HepG2 (cell line): ENCODE data around the gene FAM89B. TPM values are rescaled to one million over a fixed set of nuclear protein-coding genes. Genes with fewer than 3 reads are reported as not detected.

ENCODE experiments used
- EED ChIP-seq: sonication (generic); formaldehyde crosslinking; IDR thresholded peaks from 2 replicates; pipeline ENCODE4 v1.5.0; 2020; ENCODE audit warnings: mild to moderate bottlenecking, missing genetic modification reagents
- GTF3A ChIP-seq: sonication (generic); formaldehyde crosslinking; conservative IDR thresholded peaks from 2 replicates; pipeline ENCODE4 v1.4.0; 2020; ENCODE audit warnings: mild to moderate bottlenecking, missing genetic modification reagents
- GZF1 ChIP-seq: sonication (generic); formaldehyde crosslinking; IDR thresholded peaks from 2 replicates; pipeline ENCODE4 v1.5.1; 2020; ENCODE audit warnings: mild to moderate bottlenecking, missing genetic modification reagents
- KLF15 ChIP-seq: sonication (generic); formaldehyde crosslinking; IDR thresholded peaks from 2 replicates; pipeline ENCODE4 v1.8.1; 2023; ENCODE audit warnings: borderline replicate concordance, mild to moderate bottlenecking, inconsistent platforms, missing genetic modification reagents, mixed read lengths
- MIXL1 ChIP-seq: IDR thresholded peaks from 2 replicates; pipeline ENCODE4 v1.6.1; 2016
- RXRA ChIP-seq: sonication (generic); formaldehyde crosslinking; IDR thresholded peaks from 2 replicates; pipeline ENCODE4 v1.5.1; 2020; ENCODE audit warnings: missing genetic modification reagents
- ZNF264 ChIP-seq: sonication (generic); formaldehyde crosslinking; IDR thresholded peaks from 2 replicates; pipeline ENCODE4 v1.4.0; 2020; ENCODE audit warnings: missing genetic modification reagents
- ZNF549 ChIP-seq: sonication (generic); formaldehyde crosslinking; IDR thresholded peaks from 2 replicates; pipeline ENCODE4 v1.5.0; 2020; ENCODE audit warnings: missing genetic modification reagents
- ZSCAN12 ChIP-seq: sonication (generic); formaldehyde crosslinking; IDR thresholded peaks from 2 replicates; pipeline ENCODE4 v1.9.0; 2021; ENCODE audit warnings: mild to moderate bottlenecking, missing genetic modification reagents
- polyA plus RNA-seq, 8 experiments: library from polyadenylated mRNA; depleted of rRNA in 3 of 8; stranded (reverse) in 7 of 8; unstranded in 1 of 8; fragments of >200 nt; fragmentation: Illumina TruSeq in 4 of 8; extraction: Trizol in 4 of 8; gene quantifications; 2 replicates each; pipeline versions ENCODE4 v1.2.1 to v1.2.3, GENCODE V29; 2011 to 2016; ENCODE audit warnings: low read depth in 4 of 8, missing spikeins in 1 of 8, mixed read lengths in 1 of 8; ENCODE audit not compliant: insufficient read depth in 1 of 8
- total RNA-seq, 5 experiments: library from RNA; depleted of rRNA; stranded (reverse); fragments of >200 nt; fragmentation: Illumina TruSeq; extraction: Trizol; gene quantifications; 2 replicates each; pipeline ENCODE4 v1.2.3, GENCODE V29; 2016; ENCODE audit warnings: low read depth in 1 of 5
- TF ChIP-seq, protein P1 (sequence below): sonication (generic); formaldehyde crosslinking; IDR thresholded peaks from 2 replicates; pipeline ENCODE4 v1.8.1; 2023; ENCODE audit warnings: mild to moderate bottlenecking, missing genetic modification reagents
- TF ChIP-seq, protein P2 (sequence below): sonication (generic); formaldehyde crosslinking; IDR thresholded peaks from 2 replicates; pipeline ENCODE4 v1.8.1; 2023; ENCODE audit warnings: mild to moderate bottlenecking, inconsistent platforms, moderate library complexity, missing genetic modification reagents, borderline replicate concordance
- TF ChIP-seq, protein P3 (sequence below): sonication (generic); formaldehyde crosslinking; IDR thresholded peaks from 2 replicates; pipeline ENCODE4 v1.5.0; 2020; ENCODE audit warnings: missing genetic modification reagents, mild to moderate bottlenecking, borderline replicate concordance
- TF ChIP-seq, protein P4 (sequence below): sonication (generic); formaldehyde crosslinking; IDR thresholded peaks from 2 replicates; pipeline ENCODE4 v1.5.0; 2020; ENCODE audit warnings: mild to moderate bottlenecking, missing genetic modification reagents

Gene FAM89B
- total and polyA plus RNA-seq, 2 of the 13 experiments (the other 11 are each of a cell fraction or from before 2014, with no cell fraction given), result 5.7 to 8.0 TPM

DNA sequence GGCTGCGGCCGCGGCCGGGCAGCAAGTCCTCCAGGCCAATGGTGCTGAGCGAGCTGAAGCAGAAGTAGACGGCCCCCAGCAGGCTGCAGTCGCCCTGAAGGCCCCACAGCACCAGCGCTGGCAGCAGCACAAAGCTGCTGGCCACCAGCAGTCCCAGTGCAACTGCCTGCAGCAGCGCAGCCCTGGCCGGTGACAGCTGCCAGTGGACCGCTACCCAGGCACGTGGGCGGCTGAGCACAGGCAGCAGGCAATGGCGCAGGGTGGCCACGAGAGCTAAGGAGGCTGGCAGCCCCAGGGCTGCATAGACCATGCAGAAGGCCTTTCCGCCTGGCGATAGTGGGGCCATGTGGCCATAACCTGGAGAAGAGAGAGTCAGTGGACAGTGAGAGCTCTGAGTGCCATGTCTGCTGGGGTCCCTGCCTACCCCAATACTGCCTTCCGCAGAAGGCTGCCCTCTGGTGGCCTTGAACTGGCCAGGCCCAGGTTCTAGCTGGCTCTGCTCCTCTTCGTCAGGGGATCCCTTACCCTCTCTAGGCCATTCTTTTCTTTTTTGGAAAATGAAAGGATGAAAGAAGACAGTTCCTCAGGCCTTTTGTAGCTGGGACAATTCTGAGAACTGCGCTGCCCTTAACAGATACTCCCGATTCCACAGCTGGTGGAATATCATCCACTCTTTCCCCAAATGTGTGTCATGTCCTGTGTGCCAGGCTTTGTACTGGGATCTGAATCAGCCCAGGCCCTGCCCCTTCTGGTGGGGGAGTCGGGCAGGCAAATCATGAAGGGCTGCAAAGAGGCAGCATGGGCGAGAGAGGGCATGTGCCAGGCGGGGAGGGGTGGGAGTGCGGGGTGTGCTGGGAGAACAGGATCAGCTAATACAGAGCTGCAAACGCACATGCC, 21.4 kb downstream of the FAM89B start (continued):
- TF ChIP-seq KLF15 (CRISPR knock-in tag), result no peak
- TF ChIP-seq GZF1 (CRISPR knock-in tag), result no peak
- TF ChIP-seq ZSCAN12 (CRISPR knock-in tag), result no peak
- no peak for TF ChIP-seq EED (CRISPR knock-in tag)
- no peak for TF ChIP-seq GTF3A
- TF ChIP-seq, protein P1, sequence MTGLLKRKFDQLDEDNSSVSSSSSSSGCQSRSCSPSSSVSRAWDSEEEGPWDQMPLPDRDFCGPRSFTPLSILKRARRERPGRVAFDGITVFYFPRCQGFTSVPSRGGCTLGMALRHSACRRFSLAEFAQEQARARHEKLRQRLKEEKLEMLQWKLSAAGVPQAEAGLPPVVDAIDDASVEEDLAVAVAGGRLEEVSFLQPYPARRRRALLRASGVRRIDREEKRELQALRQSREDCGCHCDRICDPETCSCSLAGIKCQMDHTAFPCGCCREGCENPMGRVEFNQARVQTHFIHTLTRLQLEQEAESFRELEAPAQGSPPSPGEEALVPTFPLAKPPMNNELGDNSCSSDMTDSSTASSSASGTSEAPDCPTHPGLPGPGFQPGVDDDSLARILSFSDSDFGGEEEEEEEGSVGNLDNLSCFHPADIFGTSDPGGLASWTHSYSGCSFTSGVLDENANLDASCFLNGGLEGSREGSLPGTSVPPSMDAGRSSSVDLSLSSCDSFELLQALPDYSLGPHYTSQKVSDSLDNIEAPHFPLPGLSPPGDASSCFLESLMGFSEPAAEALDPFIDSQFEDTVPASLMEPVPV, result no peak
- TF ChIP-seq, protein P2, sequence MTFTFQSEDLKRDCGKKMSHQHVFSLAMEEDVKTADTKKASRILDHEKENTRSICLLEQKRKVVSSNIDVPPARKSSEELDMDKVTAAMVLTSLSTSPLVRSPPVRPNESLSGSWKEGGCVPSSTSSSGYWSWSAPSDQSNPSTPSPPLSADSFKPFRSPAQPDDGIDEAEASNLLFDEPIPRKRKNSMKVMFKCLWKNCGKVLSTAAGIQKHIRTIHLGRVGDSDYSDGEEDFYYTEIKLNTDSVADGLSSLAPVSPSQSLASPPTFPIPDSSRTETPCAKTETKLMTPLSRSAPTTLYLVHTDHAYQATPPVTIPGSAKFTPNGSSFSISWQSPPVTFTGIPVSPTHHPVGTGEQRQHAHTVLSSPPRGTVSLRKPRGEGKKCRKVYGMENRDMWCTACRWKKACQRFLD (CRISPR knock-in tag), result no peak
- peak; percentile 30; the same call in 1 of the 2 replicates for TF ChIP-seq RXRA
- TF ChIP-seq ZNF549, result no peak
- TF ChIP-seq, protein P3, sequence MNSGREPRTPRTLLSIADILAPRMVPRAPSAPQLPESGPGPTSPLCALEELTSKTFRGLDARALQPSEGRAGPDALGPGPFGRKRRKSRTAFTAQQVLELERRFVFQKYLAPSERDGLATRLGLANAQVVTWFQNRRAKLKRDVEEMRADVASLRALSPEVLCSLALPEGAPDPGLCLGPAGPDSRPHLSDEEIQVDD (CRISPR knock-in tag), result no peak
- TF ChIP-seq, protein P4, sequence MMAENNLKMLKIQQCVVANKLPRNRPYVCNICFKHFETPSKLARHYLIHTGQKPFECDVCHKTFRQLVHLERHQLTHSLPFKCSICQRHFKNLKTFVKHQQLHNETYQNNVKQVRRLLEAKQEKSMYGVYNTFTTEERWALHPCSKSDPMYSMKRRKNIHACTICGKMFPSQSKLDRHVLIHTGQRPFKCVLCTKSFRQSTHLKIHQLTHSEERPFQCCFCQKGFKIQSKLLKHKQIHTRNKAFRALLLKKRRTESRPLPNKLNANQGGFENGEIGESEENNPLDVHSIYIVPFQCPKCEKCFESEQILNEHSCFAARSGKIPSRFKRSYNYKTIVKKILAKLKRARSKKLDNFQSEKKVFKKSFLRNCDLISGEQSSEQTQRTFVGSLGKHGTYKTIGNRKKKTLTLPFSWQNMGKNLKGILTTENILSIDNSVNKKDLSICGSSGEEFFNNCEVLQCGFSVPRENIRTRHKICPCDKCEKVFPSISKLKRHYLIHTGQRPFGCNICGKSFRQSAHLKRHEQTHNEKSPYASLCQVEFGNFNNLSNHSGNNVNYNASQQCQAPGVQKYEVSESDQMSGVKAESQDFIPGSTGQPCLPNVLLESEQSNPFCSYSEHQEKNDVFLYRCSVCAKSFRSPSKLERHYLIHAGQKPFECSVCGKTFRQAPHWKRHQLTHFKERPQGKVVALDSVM (CRISPR knock-in tag), result no peak
- no peak for TF ChIP-seq ZNF264 (CRISPR knock-in tag)
- no peak for TF ChIP-seq MIXL1 (CRISPR knock-in tag)
